ENCODE measurements around the gene TSEN2.
"Not testable (repeated sequence)": the region's sequence is repeated elsewhere in the genome, so short reads cannot be mapped to it uniquely, and the experiment has no call there.

TSEN2 gene

DNA sequence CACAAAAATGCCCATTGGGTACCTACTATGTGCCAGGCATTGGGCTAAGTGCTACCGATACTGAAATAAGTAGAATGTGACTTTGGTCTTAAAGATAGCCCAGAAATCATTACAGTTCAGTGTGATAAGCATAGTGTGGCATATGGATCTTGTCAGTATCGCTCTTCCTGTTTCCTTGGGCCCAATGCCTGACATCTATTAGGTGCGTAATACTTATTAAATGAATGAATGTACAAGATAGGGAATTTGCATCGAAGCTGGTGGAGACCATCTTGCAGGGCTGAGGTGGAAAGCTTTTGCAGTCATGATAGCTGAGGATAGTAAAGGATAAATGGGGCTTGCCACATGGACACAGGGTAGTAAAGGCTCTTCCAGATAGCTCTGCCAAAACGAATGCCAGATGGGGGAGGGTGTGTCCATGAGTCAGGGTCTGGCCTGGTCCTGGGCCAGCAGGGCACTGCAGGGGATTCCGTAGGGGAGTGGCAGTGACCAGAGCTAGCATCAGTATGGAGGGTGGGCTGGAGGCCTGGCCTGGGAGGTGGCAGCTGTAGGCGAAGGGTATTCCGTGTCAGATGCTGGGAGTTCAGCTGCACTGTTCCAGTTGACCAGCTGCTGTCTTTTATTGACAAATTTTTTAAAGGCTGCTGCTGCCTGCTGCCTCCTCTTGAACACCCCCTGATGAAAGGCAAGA, 23.5 kb downstream of the TSEN2 start:
- DNase-seq, result no peak

DNA sequence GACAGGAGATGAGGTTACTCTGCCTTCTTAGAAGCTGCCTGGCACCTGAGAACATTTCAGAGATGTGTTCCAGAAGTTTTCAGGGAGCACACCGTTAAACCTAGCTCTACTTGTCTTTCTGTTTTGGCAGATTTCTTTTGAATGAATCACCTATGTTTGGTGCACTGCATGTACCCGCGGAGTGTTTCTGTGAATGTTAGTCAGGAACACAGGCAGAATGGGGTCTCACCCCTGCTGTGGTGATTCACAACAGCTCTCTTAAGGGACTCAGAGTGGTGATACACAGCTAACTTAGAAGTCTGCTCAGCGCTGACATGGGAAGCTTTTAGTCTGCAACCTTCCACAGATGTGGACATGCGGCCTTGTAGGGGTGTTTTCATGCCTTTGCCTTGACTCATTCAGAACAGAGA, 24.0 kb downstream of the TSEN2 start:
- no peak for DNase-seq

DNA sequence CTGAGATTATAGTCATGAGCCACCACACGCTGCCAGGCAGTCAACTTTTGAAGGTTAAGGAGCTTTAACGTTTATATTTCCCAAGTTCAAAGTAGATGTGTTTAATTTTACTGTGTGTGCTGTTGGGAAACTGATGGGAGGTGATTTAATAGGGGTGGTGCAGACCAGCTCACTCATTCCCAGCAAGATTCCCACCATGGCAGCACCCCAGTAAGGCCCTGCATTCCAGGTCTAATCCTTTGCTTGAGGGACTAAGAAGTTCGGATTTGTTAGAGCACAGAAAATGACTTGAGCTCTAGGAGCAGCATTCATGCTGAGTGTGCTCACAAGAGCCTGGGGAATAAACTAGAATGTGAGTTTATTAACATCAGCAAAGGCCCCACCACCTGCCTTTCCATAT, 25.2 kb downstream of the TSEN2 start:
- DNase-seq, result no peak

DNA sequence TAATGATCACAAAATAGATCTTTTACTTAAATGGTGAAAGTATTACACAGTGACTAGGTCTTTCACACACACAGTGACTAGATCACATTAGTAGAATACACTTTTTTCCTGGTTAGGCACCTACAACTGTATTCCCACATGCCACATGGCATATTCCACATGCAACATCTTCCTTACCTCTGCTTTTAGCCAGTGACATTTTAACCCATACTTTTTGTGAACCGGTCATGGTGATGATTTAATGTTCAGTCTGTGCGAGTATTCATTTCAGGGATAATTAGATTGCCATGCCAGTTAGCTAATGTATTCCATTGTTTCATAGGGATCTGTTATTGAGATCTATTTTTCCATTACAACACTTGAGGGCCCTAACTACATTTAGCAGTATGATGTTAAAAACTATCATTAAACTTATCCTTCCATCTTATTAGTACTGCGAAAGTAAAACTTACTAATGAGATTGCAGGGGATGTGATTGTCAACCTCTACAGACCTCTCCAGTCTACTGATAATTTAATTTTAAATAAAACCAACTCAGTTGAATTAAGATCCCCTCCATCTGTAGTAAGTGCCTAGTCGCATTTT, 28.3 kb downstream of the TSEN2 start:
- no peak for DNase-seq

DNA sequence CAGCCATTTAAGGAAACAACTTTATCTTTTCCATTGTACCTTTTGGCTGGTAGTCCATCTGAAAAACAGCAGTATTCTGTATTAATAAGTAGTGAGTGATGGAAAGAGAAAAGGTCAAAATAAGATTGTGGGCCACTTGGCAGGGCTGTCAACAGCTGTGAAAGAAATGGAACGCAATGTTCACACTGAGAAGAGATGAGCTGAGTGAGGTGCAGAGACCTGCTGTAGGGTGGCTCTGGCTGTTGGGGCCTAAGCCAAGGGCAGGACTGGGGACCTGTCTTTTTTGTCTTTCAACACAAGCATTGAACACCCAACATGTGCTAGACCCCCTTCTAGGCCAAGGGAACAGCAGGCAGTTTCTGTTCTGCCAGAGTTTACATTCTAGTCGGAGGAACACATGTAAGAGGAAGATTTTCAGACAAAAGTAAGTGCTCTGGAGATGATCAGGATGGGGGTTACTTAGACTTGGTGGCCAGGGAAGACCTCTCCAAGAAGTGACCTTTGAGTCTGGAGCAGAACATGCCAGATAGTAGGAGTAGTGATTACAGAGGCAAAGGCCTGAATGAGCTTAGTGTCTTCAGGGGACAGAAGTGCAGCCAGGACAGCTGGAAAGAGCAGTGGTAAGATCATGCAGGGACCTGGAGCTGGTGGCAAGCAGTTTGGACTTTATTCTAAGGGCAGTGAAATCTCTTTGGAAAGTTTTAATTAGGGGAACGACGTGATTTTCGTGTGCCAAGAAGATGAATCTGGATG, 29.6 kb downstream of the TSEN2 start:
- no peak for DNase-seq

DNA sequence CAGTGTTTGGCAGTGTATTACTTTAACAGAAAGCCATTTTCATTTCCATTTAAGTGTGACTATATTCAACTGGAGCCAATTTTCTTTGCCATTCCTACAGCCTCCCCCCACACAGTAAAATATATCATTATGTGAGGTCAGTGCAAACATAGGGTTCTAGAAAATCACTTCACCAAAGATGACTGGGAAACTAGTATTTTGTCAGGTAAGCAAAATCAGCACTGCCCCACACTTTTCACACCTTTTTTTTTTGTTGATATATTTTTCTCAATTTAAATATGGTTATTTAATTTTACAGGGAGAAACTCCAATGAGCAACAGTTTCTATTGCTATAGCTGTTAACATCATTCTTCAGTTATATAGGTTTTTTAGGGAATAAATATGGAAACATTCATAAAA, 31.4 kb downstream of the TSEN2 start:
- no peak for DNase-seq

DNA sequence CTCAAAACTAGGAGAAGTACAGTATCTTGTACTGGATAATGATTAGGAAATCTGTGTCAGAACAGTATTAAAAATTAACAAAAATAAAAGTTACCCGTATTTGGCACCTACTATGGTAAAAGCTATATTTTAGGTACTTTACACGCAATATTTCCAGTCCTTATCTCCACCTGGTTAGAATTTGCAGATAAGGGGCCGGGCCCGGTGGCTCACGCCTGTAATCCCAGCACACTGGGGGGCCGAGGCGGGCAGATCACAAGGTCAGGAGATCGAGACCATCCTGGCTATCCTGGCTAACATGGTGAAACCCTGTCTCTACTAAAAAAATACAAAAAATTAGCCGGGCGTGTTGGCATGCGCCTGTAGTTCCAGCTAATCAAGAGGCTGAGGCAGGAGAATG, 32.6 kb downstream of the TSEN2 start:
- DNase-seq, result no peak

DNA sequence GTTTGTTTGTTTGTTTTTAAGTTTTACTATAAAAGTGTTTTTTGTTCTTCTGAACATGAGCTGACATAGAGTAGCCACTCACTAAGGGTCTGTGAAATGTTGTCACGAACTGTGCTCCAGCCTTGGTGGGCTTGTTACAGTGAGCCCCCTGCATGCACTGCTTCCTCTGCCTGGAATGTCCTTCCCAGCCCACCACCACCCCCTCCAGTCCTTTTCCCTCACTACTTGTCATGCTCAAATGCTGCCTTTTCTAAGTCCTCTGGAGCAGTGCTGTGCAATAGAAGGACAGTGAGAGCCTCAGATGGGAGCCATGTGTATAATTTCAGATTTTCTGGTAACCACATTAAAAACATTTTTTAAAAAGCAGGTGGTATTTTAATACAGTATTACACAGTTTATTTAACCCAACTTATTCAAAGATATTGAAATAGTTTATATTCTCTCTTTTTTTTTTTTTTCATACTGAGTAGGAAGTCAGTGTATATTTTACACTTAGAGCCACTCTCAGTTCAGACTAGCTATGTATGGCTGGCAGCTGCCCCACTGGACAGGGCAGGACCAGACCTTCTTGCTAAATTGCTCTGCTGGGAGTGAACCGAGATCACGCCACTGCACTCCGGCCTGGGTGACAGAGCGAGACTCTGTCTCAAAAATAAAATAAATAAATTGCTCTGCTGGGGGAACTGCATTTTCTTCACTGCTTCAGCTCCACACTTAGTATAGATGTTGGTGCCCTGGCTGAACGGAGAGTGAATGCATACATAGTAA, 34.2 kb downstream of the TSEN2 start:
- DNase-seq, result no peak

DNA sequence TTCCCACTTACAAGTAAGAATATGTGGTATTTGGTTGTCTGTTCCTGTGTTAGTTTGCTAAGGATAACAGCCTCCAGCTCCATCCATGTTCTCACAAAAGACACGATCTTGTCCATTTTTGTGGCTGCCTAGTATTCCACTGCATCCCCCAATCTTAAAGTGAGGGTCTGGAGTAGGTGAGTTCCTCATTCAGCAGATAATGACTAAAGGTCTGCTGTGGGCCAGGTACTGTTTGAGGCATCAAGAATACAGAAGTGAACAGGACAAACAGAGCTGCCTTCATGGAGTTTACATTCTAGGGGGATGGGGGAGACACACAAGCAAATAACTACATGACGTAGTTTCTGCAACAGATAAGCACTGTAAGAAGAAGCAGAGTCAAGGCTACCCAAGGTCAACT, 36.7 kb downstream of the TSEN2 start:
- no peak for DNase-seq

DNA sequence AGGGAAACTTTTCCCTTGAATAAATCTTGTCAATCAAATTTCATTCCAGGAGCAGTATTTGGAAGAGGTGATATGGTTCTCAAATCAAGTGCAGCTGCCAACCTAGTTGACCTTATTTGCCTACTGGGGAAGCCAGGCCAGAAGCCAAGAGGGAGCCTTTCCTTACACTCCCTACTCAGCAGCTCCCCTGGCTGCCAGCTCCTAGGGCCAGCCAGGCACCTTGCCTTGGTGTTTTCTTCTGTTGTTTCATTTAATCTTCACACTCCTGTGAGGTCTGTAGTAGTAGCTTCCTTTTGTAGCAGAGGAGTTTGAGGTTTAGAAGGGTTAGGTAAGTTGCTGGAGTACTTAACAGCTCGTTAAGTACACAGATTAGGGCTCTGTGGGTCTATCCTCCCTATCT, 38.4 kb downstream of the TSEN2 start:
- no peak for DNase-seq

DNA sequence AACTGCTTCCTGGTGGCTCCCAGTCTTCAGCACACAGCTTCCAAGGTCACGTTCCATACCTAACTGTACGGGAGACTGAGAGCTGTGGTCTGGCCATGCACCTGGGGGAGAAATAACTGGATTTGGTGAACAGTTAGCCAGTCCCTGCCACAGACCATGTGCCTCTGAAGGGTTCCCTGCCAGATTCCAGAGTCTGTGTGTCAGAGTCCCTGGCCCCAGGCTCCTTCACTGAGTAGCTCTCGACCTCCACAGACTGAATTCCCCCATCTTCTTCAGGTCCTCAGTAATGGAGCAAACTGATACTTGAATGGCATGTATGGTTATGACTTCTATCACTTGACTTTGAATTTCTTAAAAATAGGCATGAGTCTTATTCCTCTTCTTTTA, 43.5 kb downstream of the TSEN2 start:
- no peak for DNase-seq

DNA sequence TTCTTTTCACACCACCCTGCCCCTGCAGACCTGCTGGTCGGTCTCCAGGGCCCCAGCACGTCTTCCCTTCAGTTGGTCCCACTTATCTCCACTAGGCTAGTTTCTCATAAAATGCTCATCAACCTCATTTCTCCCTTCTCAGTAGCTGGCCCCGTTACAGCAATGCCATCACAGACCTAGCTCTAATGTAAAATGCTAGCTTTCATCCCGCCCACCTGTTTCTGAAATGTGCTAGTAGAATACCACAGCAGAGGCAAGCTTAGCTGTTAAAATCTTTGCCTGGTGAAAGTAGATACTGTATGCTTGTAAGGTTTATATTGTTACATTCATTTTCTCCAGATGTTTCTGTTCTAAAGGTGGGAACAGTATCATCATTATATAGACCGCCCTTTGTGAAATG, 47.9 kb downstream of the TSEN2 start:
- DNase-seq, result no peak

DNA sequence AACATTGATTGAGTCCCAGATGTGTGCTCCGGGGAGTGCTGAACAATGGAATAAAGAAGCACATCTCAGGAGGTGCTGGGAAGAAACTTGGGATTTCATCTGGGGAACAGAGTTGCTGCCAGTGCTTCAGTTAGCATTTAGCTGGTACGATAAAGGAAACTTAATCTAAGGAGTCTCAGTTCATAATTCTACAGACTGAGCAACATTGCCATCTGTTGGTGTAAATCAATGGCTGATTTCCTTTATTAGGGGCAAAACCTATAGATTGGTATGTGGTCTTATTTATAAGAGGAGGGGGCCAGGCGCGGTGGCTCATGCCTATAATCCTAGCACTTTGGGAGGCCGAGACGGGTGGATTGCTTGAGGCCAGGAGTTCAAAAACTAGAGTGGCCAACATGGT, 52.1 kb downstream of the TSEN2 start:
- no peak for DNase-seq

DNA sequence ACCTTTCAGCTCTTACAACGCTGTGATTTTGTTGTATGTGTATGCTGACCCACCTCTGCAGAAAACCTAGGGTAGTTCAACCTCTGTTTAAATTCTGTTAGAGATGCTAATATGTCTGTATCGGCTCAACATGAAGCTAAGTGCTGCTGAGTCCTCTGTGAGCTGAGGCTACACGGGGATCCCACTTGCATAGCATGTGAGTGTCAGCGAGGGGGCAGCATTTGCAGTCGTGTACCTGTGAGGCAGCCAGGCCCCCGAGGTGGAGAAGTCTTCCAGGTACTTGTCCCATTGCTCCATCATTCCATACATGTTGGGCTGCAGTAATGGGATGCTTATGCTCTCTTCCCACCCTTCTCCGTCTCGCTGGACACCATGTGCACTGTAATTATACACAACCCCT, 57.3 kb downstream of the TSEN2 start:
- no peak for DNase-seq

DNA sequence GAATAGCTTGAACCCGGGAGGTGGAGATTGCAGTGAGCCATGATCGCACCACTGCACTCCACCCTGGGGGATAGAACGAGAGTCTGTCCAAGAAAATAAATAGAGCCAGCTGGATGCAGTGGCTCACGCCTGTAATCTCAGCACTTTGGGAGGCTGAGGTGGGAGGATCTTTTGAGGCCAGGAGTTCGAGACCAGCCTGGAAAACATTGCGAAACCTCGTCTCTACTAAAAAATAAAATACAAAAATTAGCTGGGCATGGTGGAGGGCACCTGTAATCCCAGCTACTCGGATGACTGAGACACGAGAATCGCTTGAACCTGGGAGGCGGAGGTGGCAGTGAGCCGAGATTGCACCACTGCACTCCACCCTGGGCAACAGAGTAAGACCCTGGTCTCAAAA, 59.2 kb downstream of the TSEN2 start:
- DNase-seq, result not testable (repeated sequence)

DNA sequence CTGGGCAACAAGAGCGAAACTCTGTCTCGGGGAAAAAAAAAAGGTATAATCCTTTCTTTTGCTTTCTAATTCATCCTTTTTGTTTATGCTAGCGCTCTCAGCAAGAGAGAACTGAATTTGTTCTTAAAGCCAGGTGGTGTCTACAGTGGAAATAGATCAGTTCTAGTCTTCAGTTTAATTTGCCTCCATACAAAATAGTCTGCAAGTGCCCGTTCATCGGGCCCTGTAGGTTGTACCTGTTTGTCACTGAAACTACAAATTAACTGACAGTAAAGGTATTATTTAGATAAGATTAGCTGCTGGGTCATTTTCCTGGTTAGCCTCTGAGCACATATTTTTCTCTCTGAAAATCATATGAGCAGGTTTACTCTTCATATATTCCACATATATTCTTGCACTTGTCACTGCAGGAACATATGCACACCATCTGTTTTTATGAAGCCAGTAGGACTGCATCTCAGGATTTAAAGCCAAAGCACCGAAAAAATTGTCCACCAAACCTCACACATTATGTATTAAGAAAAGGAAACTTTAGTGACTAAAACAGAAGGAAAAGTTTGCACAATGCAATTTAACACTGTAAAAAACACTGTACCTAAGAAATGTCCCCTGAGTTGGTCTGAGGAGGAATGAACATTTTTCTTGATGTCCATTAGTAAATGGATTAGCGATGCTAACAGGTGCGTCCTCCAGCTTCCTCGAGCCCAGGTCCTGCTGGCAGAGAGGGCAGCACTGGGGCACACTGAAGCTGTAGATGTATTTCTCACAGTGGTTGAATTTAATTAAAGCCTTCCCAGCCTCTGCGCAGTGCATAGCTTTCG, 60.6 kb downstream of the TSEN2 start:
- no peak for DNase-seq

DNA sequence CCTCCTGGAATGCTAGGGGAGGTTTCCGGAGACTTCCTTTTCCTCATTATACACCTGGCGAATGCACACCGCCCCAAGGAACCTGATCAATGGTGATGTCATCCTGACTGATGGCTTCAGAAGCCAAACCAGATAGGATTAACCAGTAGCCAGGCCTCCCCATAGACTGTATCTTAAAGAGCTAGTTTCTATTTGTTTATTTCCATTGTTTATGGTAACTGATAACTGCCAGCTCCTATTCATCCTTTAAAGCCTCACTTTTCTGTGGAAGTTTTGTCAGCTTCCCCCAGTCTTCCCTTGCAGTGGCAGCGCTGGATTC, 61.2 kb downstream of the TSEN2 start, which contains the start of gene MKRN2OS:
Gene MKRN2OS (minus strand): TSS at position 27 of the 319 bp plus-strand sequence. CDS start 35 bp downstream, outside the sequence.
- DNase-seq, result no peak

DNA sequence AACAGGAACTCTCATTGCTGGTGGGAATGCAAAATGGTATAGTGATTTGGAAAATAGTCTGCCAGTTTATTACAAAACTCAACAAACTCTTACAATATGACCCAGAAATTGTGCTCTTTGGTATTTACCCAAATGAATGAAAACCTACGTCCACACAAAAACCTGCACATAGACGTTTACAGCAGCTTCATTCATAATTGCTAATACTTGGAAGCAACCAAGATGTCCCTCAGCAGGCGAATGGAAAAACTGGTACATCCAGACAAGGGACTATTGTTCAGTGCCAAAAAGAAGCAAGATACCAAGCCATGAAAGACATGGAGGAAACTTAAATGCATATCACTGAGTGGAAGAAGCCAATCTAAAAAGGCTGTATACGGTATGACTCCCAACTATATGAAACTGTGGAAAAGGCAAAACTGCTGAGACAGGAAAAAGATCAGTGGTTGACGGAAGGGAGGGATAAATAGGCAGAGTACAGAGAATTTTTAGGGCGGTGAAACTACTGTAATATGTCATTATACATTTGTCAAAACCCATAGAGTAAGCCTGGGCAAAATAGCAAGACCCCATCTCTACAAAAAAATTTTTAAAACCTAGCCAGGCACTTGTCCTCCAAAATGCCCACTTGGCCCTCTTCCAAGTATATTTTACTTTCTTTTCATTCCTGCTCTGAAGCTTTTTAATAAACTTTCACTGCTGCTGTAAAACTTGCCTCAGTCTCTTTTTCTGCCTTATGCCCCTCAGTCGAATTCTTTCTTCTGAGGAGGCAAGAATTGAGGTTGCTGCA, 65.9 kb downstream of the TSEN2 start:
- DNase-seq, result no peak

DNA sequence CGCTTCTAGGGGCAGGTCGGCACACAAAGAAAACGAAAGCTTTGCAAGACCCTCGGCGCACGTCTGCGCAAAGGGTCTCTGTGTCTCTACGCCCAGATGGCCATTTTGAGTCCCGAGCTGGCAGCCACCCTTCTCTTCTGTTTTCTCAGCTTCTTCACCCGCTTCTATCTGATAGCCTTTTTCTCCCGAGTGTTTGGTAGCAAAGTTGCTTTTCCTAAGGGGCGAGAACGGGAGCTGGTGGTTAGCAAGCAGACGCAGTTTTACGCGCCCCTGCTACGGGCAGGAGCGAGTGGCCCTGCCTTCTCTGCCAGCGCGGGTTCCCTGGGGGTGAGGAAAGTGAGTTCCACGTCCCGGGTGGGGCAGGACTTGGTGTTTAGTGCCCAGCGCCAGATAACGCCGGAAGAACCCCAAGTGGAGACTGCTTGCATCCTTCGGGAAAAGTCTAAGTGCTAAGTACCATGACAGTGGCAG, 69.7 kb downstream of the TSEN2 start:
- DNase-seq, result peak; percentile 34 to 57

DNA sequence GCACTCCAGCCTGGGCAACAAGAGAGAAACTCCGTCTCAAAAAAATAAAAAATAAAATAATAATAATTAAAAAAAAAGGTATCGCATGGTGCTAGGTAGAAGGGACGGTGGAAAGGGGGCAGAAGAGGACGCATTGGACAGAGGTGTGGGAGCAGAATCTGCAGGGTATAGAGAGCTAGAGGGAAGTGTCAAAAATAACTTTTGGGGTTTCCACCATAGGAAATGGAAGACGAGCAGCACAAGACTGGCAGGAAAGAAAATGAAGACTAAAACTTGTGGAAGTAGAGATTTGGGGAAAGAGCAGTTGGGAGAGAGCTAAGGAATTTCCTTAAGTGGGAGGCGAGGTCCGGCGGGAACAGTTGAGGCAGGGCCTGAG, 72.0 kb downstream of the TSEN2 start:
- DNase-seq, result peak; percentile 51 to 63

DNA sequence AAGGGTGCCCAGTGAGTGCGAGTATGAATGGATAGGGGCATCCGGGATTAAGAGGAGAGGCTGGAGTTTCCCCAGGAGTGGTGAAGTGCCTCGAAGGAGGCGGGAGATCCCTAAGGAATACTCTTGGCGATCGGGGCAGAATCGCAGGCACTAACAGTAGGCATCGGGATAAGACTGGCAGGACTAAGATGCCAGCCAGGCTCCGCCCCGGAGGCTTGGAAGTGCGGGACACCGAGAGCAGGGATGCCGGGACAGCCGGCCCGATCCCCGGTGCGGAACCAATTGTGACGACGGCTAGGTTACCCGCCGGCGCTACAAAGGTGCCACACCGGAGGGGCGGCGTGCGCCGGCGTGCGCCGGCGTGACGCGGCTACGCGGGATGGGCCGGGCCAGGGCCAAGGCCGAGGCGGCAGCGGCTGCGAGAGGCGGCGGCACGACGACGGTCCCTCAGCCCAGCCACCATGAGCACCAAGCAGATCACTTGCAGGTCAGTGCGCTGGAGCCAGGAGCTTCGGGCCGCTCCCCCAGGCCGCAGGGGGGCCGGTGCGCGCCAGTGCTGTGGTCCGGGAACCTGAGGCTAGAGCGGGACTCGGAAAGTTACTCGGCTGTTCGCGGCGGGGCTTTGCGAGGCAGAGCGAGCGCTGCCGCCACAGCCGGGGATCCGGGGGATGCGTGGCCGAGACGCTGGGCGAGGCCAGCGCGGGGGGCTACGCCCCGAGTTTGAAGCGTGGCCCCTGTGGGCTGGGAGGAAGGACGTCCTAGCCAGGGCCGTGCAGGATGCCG, 72.6 kb downstream of the TSEN2 start, which contains the start of gene MKRN2:
Gene MKRN2 (plus strand): TSS at position 398 of the 783 bp plus-strand sequence. CDS start 64 bp downstream, at position 462.
- peak; percentile 73 to 84 for DNase-seq

All from Kasumi-1 (cell line).